Femur (tissue), 1 donor: Measurements from ENCODE around the gene TAF15.

Experiments used
- DNase-seq: peaks from one replicate; pipeline ENCODE4 v3.0.0-alpha.2; 2017

Gene TAF15

DNA sequence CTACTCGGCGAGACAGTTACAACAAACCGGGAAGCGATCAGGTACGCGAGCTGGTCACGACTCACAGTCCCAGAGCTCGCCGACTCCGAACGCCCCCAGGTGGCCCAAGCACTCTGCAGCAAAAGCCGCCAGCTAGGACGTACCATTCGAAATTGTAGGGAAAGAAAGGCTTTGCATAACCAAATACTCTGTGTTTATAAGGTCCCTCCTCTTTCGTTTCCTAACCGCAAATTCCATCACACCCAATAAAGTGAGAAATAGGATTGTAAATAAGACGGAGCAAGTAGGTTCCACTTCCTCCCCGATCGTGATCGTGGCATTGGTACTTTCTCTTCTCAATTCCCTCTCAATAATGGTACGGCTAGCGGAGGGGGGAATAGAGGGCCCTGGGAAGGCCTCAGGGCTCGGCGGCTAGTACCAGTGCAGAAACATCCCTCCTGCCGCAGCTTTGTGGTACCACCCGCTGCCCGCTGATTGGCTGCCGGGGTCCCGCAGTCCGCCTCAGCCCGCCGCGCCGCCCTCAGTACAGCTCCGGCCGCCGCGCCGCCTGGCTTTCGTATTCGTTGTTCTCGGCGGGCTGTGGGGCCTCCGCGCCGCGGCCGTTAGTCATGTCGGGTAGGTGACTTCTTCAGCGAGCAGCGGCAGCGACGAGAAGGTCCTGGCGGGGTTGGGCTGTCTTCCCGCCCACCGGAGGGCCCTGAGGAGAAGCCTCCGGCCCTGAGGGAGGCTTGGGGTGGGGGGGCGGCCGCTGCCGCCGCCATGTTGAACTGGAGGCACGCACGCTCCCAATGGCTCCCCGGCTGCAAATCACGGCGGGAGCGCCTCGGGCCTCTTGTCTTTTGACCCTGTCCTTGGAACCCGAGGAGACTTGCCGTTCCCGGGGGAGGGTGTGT, at the start of gene TAF15:
TAF15 (plus strand) TSS at position 523 of the 893 bp plus-strand sequence; CDS start at position 609, 86 bp downstream.
- peak; percentile 97 for DNase-seq

DNA sequence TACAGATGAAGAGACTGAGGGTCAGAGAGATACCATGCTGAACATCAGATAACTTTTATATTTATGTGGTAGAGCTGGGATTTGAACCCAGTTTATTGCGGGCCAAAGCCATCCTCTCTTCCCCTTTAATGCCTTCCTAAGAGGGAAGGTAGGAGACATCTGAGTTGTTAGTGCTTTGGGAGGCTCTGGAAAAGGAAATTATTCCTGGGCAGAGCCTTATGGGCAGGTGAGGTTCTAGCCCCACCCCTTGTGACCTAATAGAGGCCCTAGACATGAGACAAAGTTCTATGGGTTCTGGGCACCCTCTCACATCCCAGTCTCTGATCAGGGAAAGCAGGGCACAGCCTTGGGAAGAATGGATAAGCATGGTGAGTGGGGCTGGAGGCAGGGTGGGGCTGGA, 48.7 kb upstream of the TAF15 start, which contains the start of gene C17orf50:
C17orf50 (plus strand) TSS at position 301 of the 400 bp plus-strand sequence; CDS start at position 356, 55 bp downstream.
- no peak for DNase-seq

DNA sequence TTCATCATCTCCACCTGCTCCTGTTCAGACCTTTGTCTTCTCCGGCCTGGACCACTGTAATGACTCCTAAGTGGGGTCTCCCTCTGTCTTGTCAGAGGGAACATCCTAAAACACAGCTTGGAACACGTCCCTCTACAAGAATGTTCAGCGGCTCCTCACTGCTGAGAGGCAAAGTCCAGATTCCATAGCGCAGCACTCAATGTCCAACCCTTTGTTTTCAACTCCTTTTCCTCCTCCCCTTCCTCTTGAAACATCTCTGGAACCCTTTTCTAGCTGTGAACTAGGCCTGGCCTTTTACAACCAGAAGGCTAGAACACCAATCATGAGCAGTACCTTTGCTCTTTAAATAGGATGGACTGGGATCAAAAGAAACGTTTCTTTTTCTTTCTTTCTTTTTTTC, 47.7 kb upstream of the TAF15 start:
- no peak for DNase-seq

DNA sequence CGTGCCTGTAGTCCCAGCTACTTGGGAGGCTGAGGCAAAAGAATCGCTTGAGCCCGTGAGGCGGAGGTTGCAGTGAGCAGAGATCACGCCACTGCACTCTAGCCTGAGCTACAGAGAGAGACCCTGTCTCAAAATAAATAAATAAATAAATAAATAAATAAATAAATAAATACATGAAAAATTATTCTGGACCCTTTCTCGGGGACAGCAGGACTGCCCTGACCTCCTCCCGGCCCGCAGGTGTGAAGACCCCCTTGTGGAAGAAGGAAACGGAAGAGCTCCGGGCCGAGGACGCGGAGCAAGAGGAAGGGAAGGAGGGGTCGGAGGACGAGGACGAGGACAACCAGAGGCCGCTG, 45.5 kb upstream of the TAF15 start:
- DNase-seq = no peak

DNA sequence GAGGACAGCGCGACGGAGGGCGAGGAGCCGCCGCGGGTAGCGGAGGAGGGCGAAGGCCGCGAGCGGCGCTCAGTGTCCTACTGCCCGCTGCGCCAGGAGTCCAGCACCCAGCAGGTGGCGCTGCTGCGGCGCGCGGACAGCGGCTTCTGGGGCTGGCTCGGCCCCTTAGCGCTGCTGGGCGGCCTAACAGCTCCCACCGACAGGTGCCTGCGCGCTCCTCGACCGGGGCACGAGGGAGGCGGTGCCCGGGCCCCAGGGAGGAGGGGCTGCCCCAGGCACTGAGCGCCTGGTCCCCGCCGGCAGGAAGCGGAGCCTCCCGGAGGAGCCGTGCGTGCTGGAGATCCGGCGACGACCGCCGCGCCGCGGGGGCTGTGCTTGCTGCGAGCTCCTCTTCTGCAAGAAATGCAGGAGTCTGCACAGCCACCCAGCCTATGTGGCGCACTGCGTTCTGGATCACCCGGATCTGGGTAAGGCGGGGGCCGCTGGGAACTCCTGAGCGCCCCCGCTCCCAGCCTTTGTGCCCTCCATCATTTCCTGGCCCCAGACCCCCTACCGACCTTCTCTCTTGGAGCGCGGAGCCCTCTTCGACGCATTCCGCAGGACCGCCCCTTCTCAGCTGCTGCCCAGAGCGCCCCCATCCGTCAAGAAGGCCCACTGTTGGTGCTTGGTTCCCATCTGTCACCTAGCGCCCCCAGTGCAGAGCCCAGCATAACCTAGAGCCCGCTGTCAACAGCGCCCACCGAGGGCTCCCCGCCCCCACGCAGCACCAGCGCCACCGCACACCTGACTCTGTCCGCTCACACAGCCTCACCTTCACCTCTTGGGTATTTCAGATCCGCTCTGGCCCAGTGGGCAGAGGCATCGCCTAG, 44.9 kb upstream of the TAF15 start:
- DNase-seq = peak; percentile 90

DNA sequence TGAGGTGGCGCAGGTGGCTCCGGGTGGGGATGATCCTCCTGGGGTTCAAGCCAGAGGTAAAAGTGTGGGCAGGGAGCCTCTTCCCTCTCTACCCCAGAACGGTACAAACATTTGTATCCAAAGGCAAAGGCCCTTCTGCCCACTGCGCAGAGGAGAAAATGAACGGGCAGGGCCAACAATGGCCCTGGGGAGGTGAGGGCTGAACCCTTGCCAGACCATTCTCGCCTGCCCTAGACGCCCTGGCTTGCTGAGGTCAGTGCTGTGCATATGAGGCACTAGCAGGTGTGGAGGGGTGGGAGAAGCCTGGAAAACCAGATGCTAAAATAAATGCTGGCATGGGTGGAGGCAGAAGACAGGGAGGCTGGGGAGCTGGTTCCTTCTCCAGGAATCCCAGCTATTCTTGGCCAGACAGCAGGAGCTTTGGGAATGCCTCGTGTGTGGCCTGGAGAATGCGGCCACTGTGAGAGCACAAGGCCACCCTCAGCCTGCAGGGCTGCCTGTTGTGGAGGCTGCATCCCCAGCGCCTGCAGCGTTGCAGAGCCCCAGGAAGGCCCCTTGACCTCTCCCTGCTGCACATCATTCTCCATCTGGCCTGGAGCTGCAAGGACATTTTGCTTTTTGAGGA, 44.1 kb upstream of the TAF15 start:
- DNase-seq = no peak

DNA sequence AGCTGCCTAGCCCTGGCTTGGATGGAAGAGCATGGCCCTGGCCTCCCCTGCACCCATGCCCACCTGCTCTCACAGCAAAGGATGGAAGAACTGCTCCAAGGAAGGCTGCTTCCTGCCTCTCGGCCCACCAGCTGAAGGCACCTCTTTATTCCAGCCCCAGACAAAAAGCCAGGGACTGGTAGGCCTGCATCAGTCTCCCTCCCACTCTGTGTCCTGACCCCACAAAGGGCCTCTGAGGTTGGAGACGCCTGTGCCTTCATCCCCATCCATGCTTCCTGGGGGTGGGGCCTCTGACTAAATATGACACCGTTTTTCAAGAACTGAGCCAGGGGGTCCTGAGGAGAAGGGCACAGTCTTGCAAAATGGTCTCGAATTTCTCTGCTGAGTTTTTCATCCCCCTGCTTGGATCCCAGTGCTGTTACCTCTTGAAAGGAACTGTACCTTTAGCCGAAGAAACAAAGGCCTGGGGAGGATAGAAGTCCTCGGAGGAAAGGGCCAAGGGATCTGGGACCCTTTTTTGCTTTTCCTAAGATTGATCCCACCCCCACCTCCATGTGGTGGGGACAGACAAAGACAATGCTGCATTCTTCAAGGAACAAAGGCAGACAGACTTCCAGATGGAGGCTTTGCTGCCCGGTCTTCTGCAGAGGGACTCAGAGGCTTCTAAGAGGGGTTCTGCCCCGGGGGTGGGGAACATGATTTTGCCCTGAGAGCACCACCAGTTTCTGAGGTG, 43.4 kb upstream of the TAF15 start:
- DNase-seq = no peak

DNA sequence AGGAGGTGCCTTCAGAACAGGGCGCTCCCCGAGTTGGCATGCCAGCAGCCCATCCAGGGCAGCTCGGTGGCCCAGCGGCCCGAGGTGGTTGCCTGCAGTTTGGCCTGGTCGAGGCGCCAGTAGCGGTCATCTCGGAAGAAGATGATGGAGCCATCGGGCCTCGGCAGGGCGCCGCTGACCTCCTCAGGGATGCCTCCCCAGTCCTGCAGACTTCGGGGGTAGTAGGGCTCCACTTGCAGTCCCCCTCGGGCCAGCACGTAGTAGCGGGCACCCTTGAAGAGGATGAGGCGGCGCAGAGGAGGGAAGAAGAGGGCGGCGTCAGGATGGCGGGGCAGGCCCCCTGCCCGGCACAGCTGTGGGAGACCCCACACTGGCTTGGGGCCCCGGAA, 42.8 kb upstream of the TAF15 start:
- no peak for DNase-seq

DNA sequence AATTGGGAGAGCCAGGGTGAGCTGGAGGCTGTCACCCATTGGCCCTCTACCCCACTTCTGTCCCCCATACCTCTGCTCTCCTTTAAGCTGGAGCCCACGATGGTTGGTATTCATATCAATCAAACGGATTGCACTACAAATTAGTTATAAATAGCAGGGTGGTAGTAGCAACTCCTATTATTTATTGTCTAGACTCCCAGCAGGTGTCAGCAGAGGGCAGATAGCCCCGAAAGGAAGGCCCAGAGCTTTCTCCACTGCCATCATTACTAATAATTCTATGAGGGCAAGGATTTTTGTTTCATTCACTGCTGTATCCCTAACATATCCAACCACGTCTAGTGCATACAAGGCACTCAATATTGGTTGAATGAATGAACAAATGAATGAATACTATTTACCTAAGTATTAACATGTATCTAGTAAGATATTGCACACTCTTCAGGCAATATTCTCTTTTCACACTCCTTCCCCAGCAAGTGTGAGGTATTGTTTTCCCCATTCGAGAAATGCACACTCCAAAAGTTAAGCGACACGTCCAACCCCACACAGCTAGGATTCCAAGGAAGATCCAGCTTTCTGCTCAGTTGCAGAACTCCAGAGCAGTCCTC, 42.3 kb upstream of the TAF15 start:
- no peak for DNase-seq

DNA sequence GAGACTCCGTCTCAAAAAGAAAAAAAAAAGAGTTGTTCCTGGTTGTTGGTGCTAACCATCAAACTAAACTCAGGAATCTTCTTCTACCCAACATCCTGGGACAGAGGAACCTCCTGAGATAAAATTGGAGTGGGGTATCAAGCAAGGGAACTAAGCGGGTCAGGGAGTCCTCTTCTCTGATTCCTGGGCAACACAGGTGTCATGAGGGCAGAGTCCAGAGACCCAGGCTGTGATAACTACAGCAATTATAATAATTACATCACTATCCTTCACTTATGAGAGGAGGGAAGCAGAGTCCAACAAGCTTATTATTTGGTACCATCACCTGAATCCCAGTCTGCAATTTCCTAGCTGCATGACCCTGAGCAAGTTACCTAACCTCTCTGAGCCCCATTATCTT, 40.5 kb upstream of the TAF15 start:
- no peak for DNase-seq

DNA sequence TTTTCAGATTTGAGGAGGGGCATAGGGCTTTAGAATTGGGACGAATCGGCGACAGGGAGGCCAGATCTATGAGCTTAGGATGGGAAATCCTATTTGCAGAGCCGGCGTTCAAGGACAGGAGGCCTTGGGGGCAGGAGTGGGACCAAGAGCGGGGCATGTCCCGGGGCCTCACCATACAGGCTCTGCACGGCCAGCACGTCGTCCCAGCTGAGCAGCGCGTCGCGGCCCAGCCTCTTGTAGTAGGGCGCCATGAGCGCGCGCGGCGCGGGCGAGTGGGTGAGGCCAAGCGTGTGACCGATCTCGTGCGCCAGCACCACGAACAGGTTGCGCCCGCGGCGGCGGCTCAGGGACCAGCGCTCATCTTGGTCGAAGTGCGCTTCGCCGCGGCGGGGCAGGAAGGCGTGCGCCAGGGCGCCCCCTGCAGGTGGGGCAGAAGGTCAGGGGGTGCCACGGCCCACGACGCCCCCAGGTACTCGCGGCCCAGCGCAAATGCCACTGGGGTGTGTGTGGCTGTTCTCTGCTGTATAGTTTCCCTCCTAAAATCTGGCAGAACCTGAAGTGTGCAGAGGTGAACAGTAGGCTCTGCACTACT, 39.3 kb upstream of the TAF15 start:
- DNase-seq = no peak

DNA sequence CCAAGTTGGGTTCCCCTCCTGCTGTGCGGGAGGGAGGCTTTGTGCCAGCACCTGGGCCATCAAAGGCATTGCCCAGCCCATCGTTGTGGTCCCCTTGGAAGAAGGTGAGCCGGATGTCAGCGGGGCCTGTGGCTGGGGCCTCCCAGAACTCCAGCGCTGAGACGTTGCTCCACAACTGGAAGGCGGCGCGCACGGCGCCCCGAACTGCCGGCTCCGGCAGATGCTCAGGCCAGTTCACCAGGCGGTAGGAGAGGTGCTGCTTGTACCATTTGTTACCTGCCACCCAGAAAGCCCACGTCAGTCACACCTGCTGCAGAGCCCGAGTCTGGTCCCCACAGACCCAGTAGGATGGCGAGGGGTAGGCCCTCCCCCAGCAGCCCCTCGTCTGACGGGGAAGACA, 36.2 kb upstream of the TAF15 start:
- no peak for DNase-seq

DNA sequence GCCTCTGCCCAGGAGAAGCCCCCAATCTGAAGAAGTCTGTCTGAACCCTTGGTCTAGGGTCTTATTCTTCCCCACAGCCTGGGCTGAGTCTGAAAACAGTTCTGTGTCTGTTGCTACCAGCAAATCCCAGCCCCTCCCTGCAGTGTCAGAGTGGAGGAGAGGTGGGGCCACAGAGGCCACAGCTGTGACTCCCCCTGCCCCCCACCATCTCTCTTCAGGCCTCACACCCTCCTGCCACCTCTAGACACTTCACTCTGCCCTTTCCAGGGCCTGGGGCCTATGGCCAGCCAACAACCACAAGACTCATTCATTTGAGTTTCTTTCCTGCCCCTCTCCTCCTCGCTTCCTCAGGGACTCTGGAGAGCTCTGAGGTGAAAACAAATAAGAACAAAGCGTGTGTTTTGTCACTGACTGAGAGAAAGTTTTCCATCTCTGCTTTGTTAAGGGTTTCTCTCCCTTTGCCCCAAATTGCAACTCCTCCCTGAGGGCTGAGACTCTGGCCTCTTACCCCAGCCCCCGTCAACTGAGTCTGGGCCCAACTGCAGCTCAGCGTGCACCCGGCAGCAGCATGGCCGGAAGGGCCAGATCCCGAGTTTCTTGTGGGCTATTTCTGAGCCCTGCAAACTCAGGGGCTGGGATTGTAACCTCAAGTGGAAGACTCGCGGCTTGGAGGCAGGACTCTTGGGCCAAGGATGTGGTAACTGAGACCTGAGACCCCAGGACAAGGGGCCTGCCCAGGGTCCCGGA, 35.4 kb upstream of the TAF15 start:
- DNase-seq = peak; percentile 33

DNA sequence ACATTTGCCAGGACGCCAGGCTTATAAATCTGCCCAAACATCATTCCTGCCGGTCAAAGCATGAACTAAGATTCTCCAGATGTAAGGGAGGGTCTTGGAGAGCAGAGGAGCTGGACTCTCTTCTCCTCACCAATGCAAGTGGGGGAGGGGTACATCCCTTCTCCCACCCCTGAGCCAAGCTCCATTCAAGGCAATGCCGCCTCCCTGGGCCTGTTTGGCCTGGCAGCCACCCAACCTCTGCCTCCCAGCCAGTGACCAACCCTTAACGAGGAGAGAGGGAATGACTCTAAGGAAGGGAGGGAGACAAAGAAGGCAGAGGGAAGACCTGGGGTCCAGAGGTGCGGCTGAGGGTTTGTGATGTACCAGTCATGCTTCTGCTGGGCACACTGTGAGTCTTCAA, 34.8 kb upstream of the TAF15 start:
- DNase-seq = peak; percentile 75

DNA sequence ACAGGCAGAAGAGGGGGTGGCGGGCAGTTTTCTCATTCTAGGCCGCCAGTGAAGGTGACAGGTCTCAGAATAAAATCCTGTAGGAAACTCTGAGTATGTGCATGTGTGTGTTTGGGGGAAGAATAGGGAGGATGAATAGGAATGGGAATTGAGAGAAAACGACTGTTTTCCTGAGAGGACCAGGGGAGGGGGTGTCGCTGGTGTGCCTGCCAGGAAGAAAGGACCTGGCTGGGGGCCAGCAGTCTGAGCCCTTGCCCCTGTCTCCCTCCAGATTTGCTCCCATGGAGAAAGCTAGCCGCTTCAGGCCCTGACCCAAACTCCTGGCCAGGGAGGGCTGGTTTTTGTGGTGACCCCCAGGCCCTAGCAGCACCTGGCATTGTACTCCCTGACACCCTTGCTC, 34.2 kb upstream of the TAF15 start:
- DNase-seq = no peak

DNA sequence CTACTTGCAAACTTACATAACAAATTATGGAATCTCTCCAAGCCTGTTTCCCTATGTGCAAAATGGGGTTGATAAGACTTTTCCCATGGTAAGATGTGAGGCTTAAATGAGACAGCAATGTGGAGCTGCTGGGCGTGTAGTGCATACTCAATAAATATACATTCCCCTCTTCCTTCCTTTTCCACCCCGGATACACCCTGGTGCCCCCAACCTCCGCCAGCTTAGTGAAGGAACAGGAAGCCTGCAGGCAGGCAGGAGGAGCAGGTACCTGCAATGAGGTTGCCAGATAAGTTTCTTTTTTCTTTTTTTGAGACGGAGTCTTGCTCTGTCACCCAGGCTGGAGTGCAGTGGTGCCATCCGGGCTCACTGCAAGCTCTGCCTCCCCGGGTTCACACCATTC, 33.7 kb upstream of the TAF15 start:
- DNase-seq = no peak

DNA sequence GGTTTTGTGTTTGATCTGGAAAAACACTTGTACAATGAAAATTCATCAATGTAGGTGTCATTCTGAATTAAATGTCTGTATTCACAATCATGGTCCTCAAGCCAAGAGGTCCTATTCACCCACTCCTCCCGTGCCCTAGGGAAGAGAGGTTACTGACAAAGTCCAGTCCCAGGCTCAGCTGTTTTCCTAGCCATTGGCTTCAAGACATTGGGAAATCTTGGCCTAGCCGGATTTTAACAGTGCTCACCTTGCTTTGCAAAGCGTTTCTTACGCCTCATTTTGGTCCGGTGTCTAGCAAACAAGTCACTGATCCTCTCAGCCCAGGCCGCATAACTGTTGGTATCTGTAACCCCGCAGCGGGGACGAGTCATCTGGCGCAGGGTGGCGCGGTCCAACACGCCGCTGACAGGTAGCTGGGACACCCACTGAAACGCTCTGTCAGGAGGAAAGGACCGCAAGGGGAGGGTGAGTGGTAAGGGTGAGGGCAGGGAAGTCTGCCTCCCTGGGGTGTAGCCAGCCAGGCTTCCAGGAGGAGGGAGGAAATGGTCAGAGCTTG, 30.6 kb upstream of the TAF15 start:
- no peak for DNase-seq

DNA sequence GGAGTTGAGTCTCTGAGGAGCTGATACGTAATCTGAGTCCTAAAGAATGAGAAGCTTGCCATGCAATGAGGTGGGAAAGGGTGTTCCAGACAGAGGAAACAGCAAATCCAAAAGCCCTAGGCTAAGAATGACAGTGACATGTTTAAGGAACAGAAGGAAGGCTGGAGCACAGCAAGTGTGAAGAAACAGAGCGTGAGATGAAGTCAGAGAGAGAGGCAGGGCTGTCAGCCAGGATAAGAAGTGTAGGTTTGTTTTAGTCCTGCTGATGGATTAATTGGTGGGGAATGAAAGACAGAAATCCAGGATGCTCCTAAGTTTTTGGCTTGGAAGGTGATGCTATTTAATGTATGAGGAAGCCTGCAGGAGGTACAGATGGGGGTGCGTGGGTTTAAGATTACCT, 28.3 kb upstream of the TAF15 start:
- no peak for DNase-seq

DNA sequence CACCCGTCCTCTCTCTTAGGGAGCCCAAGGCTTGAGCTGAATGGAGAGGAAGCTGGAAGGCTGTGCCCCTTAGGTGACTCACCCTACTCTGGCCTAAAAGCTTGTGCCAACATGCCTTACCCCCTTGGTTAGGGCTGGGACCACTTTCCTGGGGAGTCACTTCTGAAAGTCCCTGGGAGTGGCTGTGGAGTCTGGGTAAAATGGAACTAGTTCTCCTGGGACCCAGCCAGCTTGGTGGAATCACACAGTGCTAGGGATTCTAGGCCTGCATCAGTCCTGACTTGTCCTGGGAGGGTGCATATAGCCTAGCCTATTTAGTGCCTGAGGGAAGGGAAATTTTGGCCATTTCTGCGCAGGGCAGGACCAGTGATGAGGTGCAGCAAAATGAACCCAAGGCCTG, 24.4 kb upstream of the TAF15 start:
- DNase-seq = no peak

DNA sequence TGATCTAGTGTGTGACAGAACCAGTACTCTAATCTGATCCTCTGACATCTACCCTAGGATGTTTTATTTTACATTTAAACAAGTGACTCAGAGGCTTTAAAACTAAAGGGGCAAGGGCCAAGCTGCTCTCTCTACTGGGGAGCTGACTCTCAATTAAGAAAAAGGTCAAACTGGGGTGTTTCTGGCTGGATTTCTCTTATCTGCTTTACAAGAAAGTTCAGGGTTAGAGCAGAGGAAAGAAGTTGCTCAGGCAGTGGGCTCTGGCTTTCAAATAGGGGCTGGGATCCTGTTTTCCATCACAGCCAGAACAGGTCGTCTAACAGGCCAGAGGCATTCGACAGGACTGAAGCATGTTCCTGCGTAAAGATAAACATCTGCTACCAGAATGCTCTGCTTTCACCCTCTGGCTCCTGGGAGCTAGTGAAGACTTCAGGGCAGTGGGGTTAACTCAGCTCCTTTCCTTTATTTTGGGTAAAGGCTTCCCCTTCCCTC, 22.3 kb upstream of the TAF15 start:
- DNase-seq = no peak
